ENCODE data around the gene MST1. TPM values are rescaled to one million over a fixed set of nuclear protein-coding genes. Genes with fewer than 3 reads are reported as not detected.

The MST1 gene
- total RNA-seq, 2 experiments from 2014 or later: 12.5 to 24.2 TPM

GRCh38 chr3:49720855-49721595, 31.8 kb upstream of the MST1 start:
- no peak for DNase-seq (ENCODE audit: low spot score)
- Histone ChIP-seq H3K9me3 (ENCODE audit: low read length) (no peaks in the 10 kb centered on the region), H2AFZ (ENCODE audit: low read length) (no peak overlapping the region), H3K4me2 (ENCODE audit: low read length) (no peak overlapping the region), H3K79me2 (ENCODE audit: insufficient read depth, low read depth, low read length) (peaks cover 13% of the 10 kb centered on the region; the same call in 1 of the 2 replicates), H3K4me3 (ENCODE audit: low read depth, low read length, poor library complexity, severe bottlenecking) (no peak overlapping the region), H4K20me1 (ENCODE audit: insufficient read depth, low read length) (no peaks in the 10 kb centered on the region), H3K27ac (ENCODE audit: low read depth, low read length, poor library complexity, severe bottlenecking) (no peak overlapping the region), H3K36me3 (ENCODE audit: insufficient read depth, low read length) (peaks cover 63% of the 10 kb centered on the region), H3K9me2 (ENCODE audit: insufficient read depth, low read length) (no peaks in the 10 kb centered on the region), H3K4me1 (ENCODE audit: insufficient read depth, low read length, poor library complexity, severe bottlenecking) (peaks cover 30% of the 10 kb centered on the region)
- ChIA-PET CTCF (ENCODE audit: unreplicated experiment) (no interaction called here), POLR2A (no interaction called here)
- TF ChIP-seq EZH2phosphoT487 (IDR thresholded peaks at IDR 0.05; ENCODE audit: borderline replicate concordance, low read depth, low read length) (no peak), CTCF (conservative IDR thresholded peaks at IDR 0.05; ENCODE audit: low read length) (no peak)
- intact Hi-C loops (cut with micrococcal nuclease; ENCODE audit: unreplicated experiment): no loop called here
- no TSS peak for BruUV-seq (replicated peaks)

GRCh38 chr3:49719214-49719884, 30.1 kb upstream of the MST1 start, which contains the start of gene AMIGO3:
TSS of gene AMIGO3 (minus strand) at chr3:49719684. CDS start at chr3:49719465, 219 bp downstream.
- no peaks in the 10 kb centered on the region for H3K9me2 ChIP-seq (ENCODE audit: insufficient read depth, low read length)
- BruUV-seq (replicated peaks): no TSS peak
- H3K9me3 ChIP-seq (ENCODE audit: low read length): no peaks in the 10 kb centered on the region
- peak; percentile 67 for TF ChIP-seq CTCF (conservative IDR thresholded peaks at IDR 0.05; ENCODE audit: low read length)
- TF ChIP-seq EZH2phosphoT487 (IDR thresholded peaks at IDR 0.05; ENCODE audit: borderline replicate concordance, low read depth, low read length): no peak
- H3K4me3 ChIP-seq (ENCODE audit: low read depth, low read length, poor library complexity, severe bottlenecking): peak within 1 kb of the TSS; percentile 51
- peaks cover 15% of the 10 kb centered on the region for H3K4me1 ChIP-seq (ENCODE audit: insufficient read depth, low read length, poor library complexity, severe bottlenecking)
- intact Hi-C loops (cut with micrococcal nuclease; ENCODE audit: unreplicated experiment): loop anchor here (1.0 kb wide), 1 partner anchor 16 kb away; no protein-coding TSS in a partner anchor
- H3K27ac ChIP-seq (ENCODE audit: low read depth, low read length, poor library complexity, severe bottlenecking): peak within 1 kb of the TSS; percentile 27
- peaks cover 13% of the 10 kb centered on the region; the same call in 1 of the 2 replicates for H3K79me2 ChIP-seq (ENCODE audit: insufficient read depth, low read depth, low read length)
- no peaks in the 10 kb centered on the region for H4K20me1 ChIP-seq (ENCODE audit: insufficient read depth, low read length)
- CTCF ChIA-PET (ENCODE audit: unreplicated experiment): no interaction called here
- H3K36me3 ChIP-seq (ENCODE audit: insufficient read depth, low read length): peaks cover 56% of the 10 kb centered on the region
- POLR2A ChIA-PET: no interaction called here
- H3K4me2 ChIP-seq (ENCODE audit: low read length): peak within 1 kb of the TSS; percentile 54
- DNase-seq (ENCODE audit: low spot score): peak; percentile 90
- H2AFZ ChIP-seq (ENCODE audit: low read length): no peak within 1 kb of the TSS

All from OCI-LY7 (cell line).